NCI-H1105 treated with DMSO at 0.1 percent for 48 hours (cell line): ENCODE data around the gene ZNF287.
A peak's percentile ranks its signal among the peaks of the same experiment; 100 is the strongest.
"Not testable (repeated sequence)": the region's sequence is repeated elsewhere in the genome, so short reads cannot be mapped to it uniquely, and the experiment has no call there.

Experiments used
- DNase-seq: peaks from one replicate; lab custom pipeline; 2025; lab: John Stamatoyannopoulos, UW

Gene ZNF287

GRCh38 chr17:16568541-16569357, at the start of gene ZNF287:
ZNF287 (minus strand) TSS chr17:16569204; CDS start chr17:16567731, 1,473 bp downstream.
- peak; percentile 95 for DNase-seq

- no peak for DNase-seq
These were observed 48.6 kb upstream of the ZNF287 start for GRCh38 chr17:16617481-16618060.

- no peak for DNase-seq
These were observed 30.5 kb upstream of the ZNF287 start for GRCh38 chr17:16599537-16599936.

DNA sequence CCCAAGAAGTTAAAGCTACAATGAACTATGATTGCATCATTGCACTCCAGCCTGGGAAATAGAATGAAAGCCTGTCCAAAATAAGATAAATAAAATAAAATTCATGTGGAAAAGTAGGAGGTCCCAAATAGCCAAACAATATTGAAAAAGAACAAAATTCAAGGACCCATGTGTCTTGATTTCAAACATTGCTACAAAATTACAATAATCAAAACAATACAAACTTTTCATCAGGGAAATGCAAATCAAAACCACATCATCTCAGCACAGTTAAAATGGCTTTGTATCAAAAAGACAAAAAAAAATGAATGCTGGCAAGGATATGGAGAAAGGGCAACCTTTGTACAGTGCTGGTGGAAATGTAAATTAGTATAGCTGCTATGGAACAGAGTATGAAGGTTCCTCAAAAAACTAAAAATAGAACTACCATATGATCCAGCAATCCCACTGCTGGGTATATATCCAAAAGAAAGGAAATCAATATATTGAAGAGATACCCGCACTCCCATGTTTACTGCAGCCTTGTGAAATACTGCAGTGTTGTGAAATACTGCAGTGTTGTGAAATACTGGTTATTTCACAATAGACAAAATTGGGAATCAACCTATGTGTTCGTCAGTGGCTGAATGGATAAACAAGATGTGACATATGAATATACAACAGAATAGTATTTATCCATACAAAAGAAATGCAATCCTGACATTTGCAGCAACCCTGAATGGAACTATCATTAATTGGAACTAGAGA, 24.5 kb upstream of the ZNF287 start:
- no peak for DNase-seq

GRCh38 chr17:16589097-16589969, 20.3 kb upstream of the ZNF287 start:
- peak; percentile 90 for DNase-seq

DNA sequence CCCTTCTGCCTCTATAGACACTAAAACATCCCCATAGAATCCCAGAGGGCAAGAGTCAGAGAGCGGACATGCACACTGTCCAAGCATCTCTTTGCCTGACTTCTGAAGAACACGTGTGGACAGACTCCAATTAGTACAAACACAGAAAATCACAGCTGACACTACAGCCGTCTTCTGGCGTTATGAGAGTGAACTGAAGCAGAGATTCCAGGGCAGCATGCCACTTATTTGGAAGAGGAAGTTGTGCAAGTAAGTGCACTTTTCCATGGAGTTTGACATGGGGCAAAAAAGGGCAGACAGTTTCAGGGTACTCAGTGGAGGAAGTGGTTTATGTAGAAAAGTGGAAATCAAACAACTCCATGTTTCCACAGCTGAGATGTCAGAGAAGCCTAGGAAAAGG, 16.8 kb upstream of the ZNF287 start:
- no peak for DNase-seq

DNA sequence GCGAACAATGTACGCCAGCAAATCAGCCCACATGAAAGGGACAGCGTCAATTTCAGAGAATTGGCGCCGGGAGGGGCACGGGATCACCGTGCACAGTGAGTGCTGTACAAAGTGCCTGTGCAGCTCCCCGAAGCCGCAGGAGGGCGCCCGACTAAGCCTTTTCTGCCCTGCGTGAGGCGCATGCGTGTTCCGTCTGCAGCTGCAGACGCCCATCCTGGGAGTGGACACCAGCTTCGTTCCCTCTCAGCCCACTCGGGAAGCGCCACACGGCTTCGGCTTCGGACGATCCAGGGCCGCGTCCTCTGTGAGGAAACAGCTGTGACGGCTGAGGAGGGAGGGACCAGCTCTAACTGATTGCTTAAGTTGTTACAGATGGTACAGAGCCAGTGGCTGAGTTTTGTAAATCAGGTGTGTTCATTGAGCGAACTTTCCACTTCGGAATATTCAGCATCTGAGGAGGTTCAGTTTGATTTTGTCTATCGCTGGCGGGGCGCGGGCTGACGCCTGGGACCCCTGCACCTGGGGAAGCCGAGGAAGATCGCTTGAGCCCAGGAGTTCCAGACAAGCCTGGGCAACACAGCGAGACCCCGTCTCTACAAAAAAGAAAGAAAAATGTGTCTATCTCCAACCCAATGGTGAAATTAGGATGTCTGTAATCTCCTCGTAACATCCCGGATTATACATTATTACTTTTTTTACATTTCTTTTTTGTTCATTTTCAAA, 15.4 kb upstream of the ZNF287 start:
- no peak for DNase-seq

DNA sequence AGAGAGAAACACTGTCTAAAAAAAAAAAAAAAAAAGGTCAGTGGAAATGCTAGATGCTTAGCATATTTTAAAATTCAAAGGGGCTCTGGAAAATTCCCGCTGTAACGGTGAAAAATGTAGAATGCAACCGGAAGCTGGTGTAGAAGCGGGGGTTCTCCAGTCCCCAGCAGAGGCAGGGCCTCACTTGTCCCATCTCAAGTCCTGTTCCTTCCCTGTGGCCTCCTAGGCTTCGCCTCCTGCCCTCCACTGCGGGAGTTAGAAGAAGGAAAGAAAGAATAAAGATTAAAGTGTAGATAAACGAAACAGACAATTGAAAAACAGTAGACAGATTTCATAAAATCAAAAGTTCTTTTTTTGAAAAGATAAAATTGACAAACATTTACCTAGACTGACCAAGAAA, 14.8 kb upstream of the ZNF287 start:
- DNase-seq = no peak

DNA sequence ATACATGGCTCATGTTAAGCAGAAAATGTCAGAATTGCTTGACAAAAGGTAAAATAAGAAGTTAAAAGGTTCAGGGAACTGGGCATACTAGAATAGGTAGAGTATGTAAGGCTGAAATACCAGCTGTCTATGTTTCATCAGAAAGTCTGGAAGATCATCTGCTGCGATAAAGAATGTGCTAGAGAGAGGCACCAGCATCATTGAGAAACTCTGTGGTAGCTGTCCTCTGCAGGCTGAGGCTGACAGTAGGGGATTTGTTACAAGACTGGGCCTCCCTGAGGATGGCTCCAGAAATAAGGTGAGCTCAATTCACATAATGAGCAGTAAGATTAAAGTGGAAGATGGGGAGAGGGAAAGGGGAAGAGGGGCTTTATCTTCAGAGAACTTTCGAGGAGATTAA, 4.5 kb upstream of the ZNF287 start:
- DNase-seq = no peak

GRCh38 chr17:16569358-16569712, 331 bp upstream of the ZNF287 start:
- DNase-seq = no peak

DNA sequence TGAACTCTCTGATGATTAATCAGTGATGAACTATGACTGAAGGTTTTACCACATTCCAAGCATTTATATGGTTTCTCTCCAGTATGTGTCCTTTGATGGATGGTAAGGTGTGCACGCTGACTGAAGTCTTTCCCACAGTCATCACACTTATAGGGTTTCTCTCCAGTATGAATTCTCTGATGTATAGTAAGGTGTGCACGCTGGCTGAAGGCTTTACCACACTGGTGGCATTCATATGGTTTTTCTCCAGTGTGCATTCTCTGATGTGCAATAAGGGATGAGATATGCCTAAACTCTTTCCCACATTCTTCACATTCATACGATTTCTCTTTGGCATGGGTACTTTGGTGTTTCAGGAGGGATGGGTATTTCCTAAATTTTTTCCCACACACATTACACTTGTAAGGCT, 16.4 kb downstream of the ZNF287 start:
- no peak for DNase-seq

DNA sequence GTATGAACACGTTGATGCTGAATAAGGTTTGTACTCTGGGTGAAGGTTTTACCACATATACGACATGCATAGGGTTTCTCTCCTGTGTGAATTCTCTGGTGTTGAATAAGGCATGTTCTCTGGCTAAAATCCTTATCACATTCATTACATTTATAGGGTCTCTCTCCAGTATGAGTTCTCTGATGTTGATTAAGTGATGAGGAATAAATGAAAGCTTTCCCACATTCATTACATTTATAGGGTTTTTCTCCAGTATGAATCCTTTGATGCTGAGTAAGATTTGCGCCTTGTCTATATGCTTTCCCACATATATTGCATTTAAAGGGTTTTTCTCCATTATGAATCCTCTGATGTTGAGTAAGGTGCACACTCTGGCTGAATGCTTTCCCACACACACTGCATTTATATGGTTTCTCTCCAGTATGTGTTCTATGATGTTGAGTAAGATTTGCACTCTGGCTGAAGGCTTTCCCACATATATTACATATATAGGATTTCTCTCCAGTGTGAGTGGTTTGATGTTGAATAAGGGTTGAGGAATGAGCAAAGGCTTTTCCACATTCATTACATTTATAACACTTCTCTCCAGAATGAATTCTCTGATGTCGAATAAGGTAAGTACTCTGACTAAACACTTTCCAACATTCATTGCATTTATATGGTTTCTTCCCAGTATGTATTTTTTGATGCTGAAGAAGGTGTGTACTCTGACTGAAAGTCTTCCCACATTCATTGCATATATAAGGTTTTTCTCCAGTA, 16.9 kb downstream of the ZNF287 start:
- no peak for DNase-seq

DNA sequence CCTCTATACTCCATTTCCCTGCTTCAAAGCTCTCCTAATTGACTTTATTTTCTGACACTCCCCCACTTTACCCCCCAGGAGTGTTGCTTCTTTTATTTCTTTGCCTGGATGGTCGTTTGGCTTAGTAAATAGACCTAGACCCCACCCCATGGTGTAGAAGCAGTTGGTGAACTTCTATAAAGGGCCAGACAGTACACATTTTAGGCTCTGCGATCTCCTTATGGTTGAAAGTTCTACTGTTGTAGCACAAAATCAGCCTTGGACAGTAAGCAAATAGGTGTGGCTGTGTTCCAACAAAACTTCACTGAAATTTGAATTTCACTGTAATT, 31.9 kb downstream of the ZNF287 start:
- DNase-seq = no peak

- no peak for DNase-seq
These were observed 34.8 kb downstream of the ZNF287 start for GRCh38 chr17:16534236-16534635.

- DNase-seq = no peak
These were observed 39.1 kb downstream of the ZNF287 start for GRCh38 chr17:16529906-16530305.

DNA sequence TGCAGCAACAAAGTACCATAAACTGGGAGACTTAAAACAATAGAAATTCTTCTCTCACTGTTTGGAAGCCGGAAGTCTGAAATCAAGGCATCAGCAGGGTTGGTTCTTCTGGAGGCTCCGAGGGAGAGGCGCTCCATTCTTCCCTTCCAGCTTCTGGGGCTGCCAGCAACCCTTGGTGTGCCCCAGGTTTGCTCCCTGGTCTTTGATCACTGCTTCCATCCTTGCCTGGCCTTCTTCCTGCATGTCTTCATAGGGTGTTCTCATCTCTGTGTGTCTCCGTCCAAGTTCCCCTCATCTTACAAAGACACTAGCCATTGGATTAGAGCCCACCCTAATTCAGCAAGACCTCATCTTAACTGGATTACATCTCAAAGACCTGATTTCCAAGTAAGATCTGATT, 41.7 kb downstream of the ZNF287 start:
- DNase-seq = no peak

DNA sequence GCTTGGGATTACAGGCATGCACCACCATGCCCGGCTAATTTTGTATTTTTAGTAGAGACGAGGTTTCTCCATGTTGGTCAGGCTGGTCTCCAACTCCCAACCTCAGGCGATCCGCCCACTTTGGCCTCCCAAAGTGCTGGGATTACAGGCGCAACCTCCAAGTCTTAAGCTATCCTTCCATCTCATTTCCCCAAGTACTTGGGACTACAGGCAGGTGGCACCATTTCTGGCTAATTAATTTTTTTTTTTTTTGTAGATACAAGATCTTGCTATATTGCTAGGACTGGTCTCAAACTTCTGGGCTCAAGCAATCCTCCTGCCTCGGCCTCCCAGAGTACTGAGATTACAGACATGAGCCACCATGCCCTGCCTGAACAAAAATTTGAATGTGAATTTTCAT, 43.4 kb downstream of the ZNF287 start:
- not testable (repeated sequence) for DNase-seq

DNA sequence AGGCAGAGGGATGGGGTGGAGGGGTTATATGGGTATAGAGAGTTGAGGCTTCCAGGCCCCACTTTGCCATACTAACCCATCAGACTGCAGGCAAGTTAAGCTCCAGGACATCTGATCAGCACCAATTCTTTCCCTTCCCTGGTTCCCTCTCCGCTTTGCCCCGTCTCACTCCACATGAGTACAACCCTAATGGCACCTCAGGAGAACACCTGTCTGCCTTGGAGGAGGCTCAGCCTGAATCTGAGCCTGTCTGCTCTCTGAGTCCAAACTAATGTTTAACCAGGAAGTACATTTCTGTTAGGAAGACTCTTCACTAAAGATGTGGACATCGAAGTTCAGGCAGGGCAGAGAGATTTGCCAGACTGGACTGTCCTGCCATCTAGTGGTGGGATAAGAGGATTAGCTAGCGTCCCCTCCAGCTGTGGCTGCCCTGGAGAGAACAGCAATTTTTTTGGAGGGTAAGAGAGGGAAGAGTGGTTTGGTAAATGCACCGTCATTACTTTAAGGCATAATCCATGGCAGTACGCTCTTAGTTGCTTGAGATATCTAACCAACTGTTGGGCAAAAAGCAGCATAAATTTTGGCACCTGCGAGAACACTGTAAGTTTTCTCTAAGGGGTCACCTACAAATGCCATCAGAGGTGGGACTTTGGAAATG, 47.8 kb downstream of the ZNF287 start:
- DNase-seq = peak; percentile 87

- DNase-seq = no peak
These were observed 50.0 kb downstream of the ZNF287 start for GRCh38 chr17:16519021-16519420.

GRCh38 chr17:16517477-16517876, 51.5 kb downstream of the ZNF287 start:
- no peak for DNase-seq
